K562 (cell line): Measurements from ENCODE around the gene ERCC1. TPM values are rescaled to one million over a fixed set of nuclear protein-coding genes. Genes with fewer than 3 reads are reported as not detected.

Experiments used
- BHLHE40 ChIP-seq: IDR thresholded peaks from 2 replicates; pipeline ENCODE4 v1.6.1; 2011; ENCODE audit warnings: low read length, improper control_type of control experiment
- ETV1 ChIP-seq: fragments of 450-650 bp; conservative IDR thresholded peaks from 2 replicates; pipeline ENCODE4 v1.6.1; 2016; ENCODE audit warnings: missing genetic modification characterization, control low read depth, low read depth, missing compliant biosample characterization
- GABPB1 ChIP-seq: sonication (generic); formaldehyde crosslinking; IDR thresholded peaks from 2 replicates; pipeline ENCODE4 v1.8.0; 2022; ENCODE audit warnings: mild to moderate bottlenecking, missing genetic modification reagents
- KDM2B ChIP-seq: fragments of 250-450 bp; sonication (Bioruptor Pico); IDR thresholded peaks from 2 replicates; pipeline ENCODE4 v1.8.0; 2021; ENCODE audit warnings: mild to moderate bottlenecking, moderate library complexity
- LEF1 ChIP-seq: fragments of 450-650 bp; IDR thresholded peaks from 2 replicates; pipeline ENCODE4 v1.6.1; 2016; ENCODE audit warnings: mild to moderate bottlenecking
- MAZ ChIP-seq, 2 experiments: fragments of 450-650 bp in 1 of 2; sonication (generic) in 1 of 2; formaldehyde crosslinking; IDR thresholded peaks in 1 of 2; conservative IDR thresholded peaks in 1 of 2; 2 replicates each; pipeline versions ENCODE4 v1.4.0 to v1.5.0; 2020; ENCODE audit warnings: mild to moderate bottlenecking in 1 of 2, missing genetic modification reagents in 1 of 2
- NBN ChIP-seq: fragments of 450-650 bp; IDR thresholded peaks from 2 replicates; pipeline ENCODE4 v1.6.1; 2016; ENCODE audit warnings: low read depth, mild to moderate bottlenecking
- NR3C1 ChIP-seq: sonication (generic); formaldehyde crosslinking; IDR thresholded peaks from 2 replicates; pipeline ENCODE4 v1.8.1; 2022; ENCODE audit warnings: missing genetic modification reagents
- SPI1 ChIP-seq: IDR thresholded peaks from 2 replicates; pipeline ENCODE4 v1.6.1; 2011; ENCODE audit warnings: low read depth, low read length, control low read depth, borderline replicate concordance
- THRA ChIP-seq: fragments of 450-650 bp; IDR thresholded peaks from 2 replicates; pipeline ENCODE4 v1.6.1; 2017; ENCODE audit warnings: mild to moderate bottlenecking, moderate library complexity
- TOE1 ChIP-seq, 2 experiments: fragments of 450-650 bp in 1 of 2; sonication (generic) in 1 of 2; formaldehyde crosslinking in 1 of 2; IDR thresholded peaks; 2 replicates each; pipeline versions ENCODE4 v1.7.1 to v1.8.0; 2016 to 2022; ENCODE audit warnings: borderline replicate concordance in 2 of 2, mild to moderate bottlenecking in 2 of 2, antibody characterized with exemption in 1 of 2, inconsistent platforms in 1 of 2, low read depth in 1 of 2, missing genetic modification reagents in 1 of 2, moderate library complexity in 1 of 2
- ZBTB40 ChIP-seq, 2 experiments: fragments of 450-650 bp in 1 of 2; sonication (generic) in 1 of 2; formaldehyde crosslinking in 1 of 2; IDR thresholded peaks; 2 replicates each; pipeline versions ENCODE4 v1.7.1 to v1.9.0; 2016 to 2022; ENCODE audit warnings: inconsistent platforms in 1 of 2, mild to moderate bottlenecking in 1 of 2, missing genetic modification reagents in 1 of 2
- ZNF592 ChIP-seq: fragments of 450-650 bp; IDR thresholded peaks from 2 replicates; pipeline ENCODE4 v1.6.1; 2017; ENCODE audit warnings: antibody characterized with exemption, mild to moderate bottlenecking
- polyA plus RNA-seq, 8 experiments: library from polyadenylated mRNA; depleted of rRNA in 4 of 8; stranded (reverse) in 5 of 8; unstranded in 3 of 8; fragments of >200 nt; fragmentation: Nextera tagmentation in 2 of 8; fragmentation: Illumina TruSeq in 1 of 8; extraction: Ambion mirVana in 2 of 8; extraction: Trizol in 1 of 8; gene quantifications; 2 replicates each; pipeline versions ENCODE4 v1.2.1 to v1.2.3, GENCODE V29; 2011 to 2014; ENCODE audit warnings: inconsistent platforms in 1 of 8, missing spikeins in 1 of 8
- total RNA-seq, 7 experiments: library from RNA; depleted of rRNA in 6 of 7; stranded (reverse); fragments of >200 nt in 6 of 7; fragmentation: Illumina TruSeq in 2 of 7; extraction: Trizol in 2 of 7; gene quantifications; 2 replicates each; pipeline versions ENCODE4 v1.2.1 to v1.2.3, GENCODE V29; 2011 to 2021; ENCODE audit warnings: low replicate concordance in 1 of 7

Gene ERCC1
- total and polyA plus RNA-seq, 9 of the 15 experiments (the other 6 are each of a cell fraction or from before 2014, with no cell fraction given), result 9.3 to 92.6 (median 60.0) TPM

GRCh38 chr19:45450012-45450333 is 26.3 kb upstream of the ERCC1 start (continued):
- TF ChIP-seq ZBTB40 (IDR thresholded peaks at IDR 0.05), result peak; percentile 82
- no peak for TF ChIP-seq ZBTB40 (CRISPR knock-in tag; IDR thresholded peaks at IDR 0.05)
- 0 out of 4 replicates have a peak, but pooled peaks of 1 of the 2 experiments have one; percentile 8 for TF ChIP-seq MAZ (CRISPR knock-in tag; conservative IDR thresholded peaks at IDR 0.05 in 1 of 2, IDR thresholded peaks at IDR 0.05 in 1 of 2)
- TF ChIP-seq TOE1 (IDR thresholded peaks at IDR 0.05; ENCODE audit: borderline replicate concordance), result no peak
- TF ChIP-seq TOE1 (CRISPR knock-in tag; IDR thresholded peaks at IDR 0.05; ENCODE audit: borderline replicate concordance, low read depth), result no peak
- no peak for TF ChIP-seq KDM2B (CRISPR knock-in tag)
- no peak for TF ChIP-seq NR3C1 (CRISPR knock-in tag)
- peak; percentile 61 for TF ChIP-seq ZNF592
- TF ChIP-seq THRA, result no peak
- peak; percentile 56 for TF ChIP-seq BHLHE40
- TF ChIP-seq ETV1, result peak; percentile 86
- peak; percentile 48; the same call in 1 of the 2 replicates for TF ChIP-seq LEF1
- no peak; the same call in 1 of the 2 replicates for TF ChIP-seq GABPB1 (CRISPR knock-in tag)
- TF ChIP-seq NBN, result peak; percentile 84; the same call in 1 of the 2 replicates
- peak; percentile 59; the same call in 1 of the 2 replicates for TF ChIP-seq SPI1
